Loucy (cell line): Measurements from ENCODE around the gene PDE6C.
A peak's percentile ranks its signal among the peaks of the same experiment; 100 is the strongest.

Experiments
- H2AFZ ChIP-seq: fragments of 200-600 bp; sonication (generic); 2 replicates; pipeline ENCODE4 v1.6.0; 2016; ENCODE audit warnings: antibody characterized with exemption, mild to moderate bottlenecking, low read length, moderate library complexity
- H3F3A ChIP-seq: fragments of 200-600 bp; 2 replicates; pipeline ENCODE4 v1.6.0; 2016; ENCODE audit warnings: antibody characterized with exemption, low read depth, mild to moderate bottlenecking
- H3K27me3 ChIP-seq: fragments of 200-600 bp; sonication (generic); 2 replicates; pipeline ENCODE4 v1.6.1; 2014; ENCODE audit warnings: low read length, mild to moderate bottlenecking; ENCODE audit not compliant: insufficient read depth, poor library complexity, severe bottlenecking
- H3K36me3 ChIP-seq: fragments of 200-600 bp; sonication (generic); 2 replicates; pipeline ENCODE4 v1.6.1; 2016; ENCODE audit warnings: low read length; ENCODE audit not compliant: insufficient read depth
- H3K4me1 ChIP-seq: fragments of 200-600 bp; sonication (generic); 2 replicates; pipeline ENCODE4 v1.5.1; 2014; ENCODE audit warnings: low read length, mild to moderate bottlenecking; ENCODE audit not compliant: insufficient read depth, poor library complexity, severe bottlenecking
- H3K4me2 ChIP-seq: fragments of 200-600 bp; sonication (generic); 2 replicates; pipeline ENCODE4 v1.6.0; 2014; ENCODE audit warnings: antibody characterized with exemption, low read length, low read depth, mild to moderate bottlenecking; ENCODE audit not compliant: poor library complexity, severe bottlenecking
- H3K4me3 ChIP-seq: fragments of 200-600 bp; sonication (generic); 2 replicates; pipeline ENCODE4 v1.5.1; 2014; ENCODE audit warnings: low read length, mild to moderate bottlenecking, mixed read lengths; ENCODE audit not compliant: poor library complexity, severe bottlenecking
- H3K79me2 ChIP-seq: fragments of 200-600 bp; sonication (generic); 2 replicates; pipeline ENCODE4 v1.6.1; 2014; ENCODE audit warnings: low read length; ENCODE audit not compliant: insufficient read depth
- H3K9ac ChIP-seq: fragments of 200-600 bp; sonication (generic); 2 replicates; pipeline ENCODE4 v1.6.0; 2014; ENCODE audit warnings: mild to moderate bottlenecking, low read depth, low read length, moderate library complexity; ENCODE audit not compliant: poor library complexity, severe bottlenecking
- H3K9me2 ChIP-seq: fragments of 200-600 bp; sonication (generic); replicated peaks from 2 replicates; pipeline ENCODE4 v1.6.1; 2016; ENCODE audit warnings: low read depth, low read length, mixed read lengths
- H3K9me3 ChIP-seq: fragments of 200-600 bp; sonication (generic); 2 replicates; pipeline ENCODE4 v1.6.1; 2014; ENCODE audit warnings: mild to moderate bottlenecking, antibody characterized with exemption, low read length, low read depth; ENCODE audit not compliant: insufficient read depth
- H4K20me1 ChIP-seq: fragments of 200-600 bp; sonication (generic); 2 replicates; pipeline ENCODE4 v1.6.0; 2014; ENCODE audit warnings: antibody characterized with exemption, low read length, mild to moderate bottlenecking; ENCODE audit not compliant: insufficient read depth, poor library complexity, severe bottlenecking
- CTCF ChIP-seq: fragments of 200-600 bp; sonication (generic); conservative IDR thresholded peaks from 2 replicates; pipeline ENCODE4 v1.5.1; 2014; ENCODE audit warnings: mild to moderate bottlenecking, antibody characterized with exemption, low read length
- EZH2phosphoT487 ChIP-seq: fragments of 200-600 bp; IDR thresholded peaks from 2 replicates; pipeline ENCODE4 v1.6.1; 2018; ENCODE audit warnings: antibody characterized with exemption, mild to moderate bottlenecking, moderate library complexity, borderline replicate concordance

PDE6C gene

GRCh38 chr10:93703066-93703465, 90.7 kb downstream of the PDE6C start:
- TF ChIP-seq EZH2phosphoT487 (no peak), CTCF (no peak)
- H3K79me2 ChIP-seq = peaks cover 24% of the 10 kb centered on the region
- no peaks in the 10 kb centered on the region for H3K9me3 ChIP-seq
- H4K20me1 ChIP-seq = no peaks in the 10 kb centered on the region
- peak overlapping the region; percentile 83 for H3K4me3 ChIP-seq
- H3K4me2 ChIP-seq = peak overlapping the region; percentile 92
- H3F3A ChIP-seq = no peaks in the 10 kb centered on the region
- H3K27me3 ChIP-seq = no peaks in the 10 kb centered on the region
- H3K9me2 ChIP-seq = no peaks in the 10 kb centered on the region
- H3K4me1 ChIP-seq = peaks cover 34% of the 10 kb centered on the region
- peak overlapping the region; percentile 100 for H2AFZ ChIP-seq
- H3K36me3 ChIP-seq = no peaks in the 10 kb centered on the region
- peak overlapping the region; percentile 81 for H3K9ac ChIP-seq

DNA sequence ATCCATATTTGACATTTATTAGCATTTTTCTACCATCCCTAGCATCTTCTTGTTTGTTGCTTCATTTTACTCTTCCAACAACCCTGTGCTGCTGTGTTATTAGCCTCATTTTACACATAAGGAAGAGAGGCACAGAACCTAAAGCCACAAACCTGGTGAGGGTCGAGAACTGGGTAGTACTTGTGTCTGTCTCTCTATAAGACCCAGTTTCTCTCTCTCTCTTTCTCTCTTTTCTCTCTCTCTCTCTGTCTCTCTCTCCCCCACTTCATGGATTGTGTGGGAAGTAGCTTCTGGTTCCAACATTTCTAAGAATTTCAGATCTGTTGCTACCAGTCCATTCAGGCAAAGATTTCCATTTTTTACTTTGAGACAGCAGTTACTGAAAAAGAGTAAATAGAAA, 91.5 kb downstream of the PDE6C start:
- no peaks in the 10 kb centered on the region for H3F3A ChIP-seq
- peak overlapping the region; percentile 92 for H3K4me2 ChIP-seq
- TF ChIP-seq CTCF (no peak), EZH2phosphoT487 (no peak)

DNA sequence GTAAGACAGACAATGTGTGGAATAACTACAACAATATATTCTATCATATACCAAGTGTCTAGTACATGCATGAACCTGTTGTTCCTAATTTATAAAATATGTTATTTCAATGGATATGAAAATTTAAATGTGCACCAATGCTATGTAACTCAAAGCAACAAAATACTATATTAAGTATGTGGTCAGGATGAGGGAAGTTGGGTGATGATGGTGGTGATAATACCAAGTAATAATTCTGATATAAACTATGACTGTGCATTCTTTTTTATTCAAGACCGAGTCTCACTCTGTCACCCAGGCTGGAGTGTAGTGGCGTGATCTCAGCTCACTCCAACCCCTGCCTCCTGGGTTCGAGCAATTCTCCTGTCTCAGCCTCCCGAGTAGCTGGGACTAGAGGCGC, 92.1 kb downstream of the PDE6C start:
- H3K9me3 ChIP-seq = no peaks in the 10 kb centered on the region
- no peaks in the 10 kb centered on the region for H3K27me3 ChIP-seq
- no peaks in the 10 kb centered on the region for H3K9me2 ChIP-seq
- no peak overlapping the region for H3K9ac ChIP-seq
- H3K36me3 ChIP-seq = no peaks in the 10 kb centered on the region
- H3F3A ChIP-seq = no peaks in the 10 kb centered on the region
- peak overlapping the region; percentile 92 for H3K4me2 ChIP-seq
- H3K4me3 ChIP-seq = peak overlapping the region; percentile 83
- peak overlapping the region; percentile 92 for H2AFZ ChIP-seq
- H3K79me2 ChIP-seq = peaks cover 24% of the 10 kb centered on the region
- TF ChIP-seq EZH2phosphoT487 (no peak), CTCF (no peak)
- H3K4me1 ChIP-seq = peaks cover 29% of the 10 kb centered on the region
- H4K20me1 ChIP-seq = no peaks in the 10 kb centered on the region

More for the DNA sequence above, 91.5 kb downstream of the PDE6C start:
- Histone ChIP-seq H3K79me2 (peaks cover 24% of the 10 kb centered on the region), H3K9ac (no peak overlapping the region), H3K4me1 (peaks cover 33% of the 10 kb centered on the region), H2AFZ (peak overlapping the region; percentile 92), H3K36me3 (no peaks in the 10 kb centered on the region), H3K27me3 (no peaks in the 10 kb centered on the region), H3K4me3 (peak overlapping the region; percentile 83), H3K9me3 (no peaks in the 10 kb centered on the region), H3K9me2 (no peaks in the 10 kb centered on the region), H4K20me1 (no peaks in the 10 kb centered on the region)
